HepG2 (cell line): ENCODE data around the gene NME4. TPM values are rescaled to one million over a fixed set of nuclear protein-coding genes. Genes with fewer than 3 reads are reported as not detected.

ENCODE experiments used
- CEBPB ChIP-seq: IDR thresholded peaks from 2 replicates; pipeline ENCODE4 v1.6.1; 2011; ENCODE audit warnings: low read depth, low read length, improper control_type of control experiment, borderline replicate concordance
- KAT2B ChIP-seq: fragments of 150-350 bp; IDR thresholded peaks from 2 replicates; pipeline ENCODE4 v1.6.1; 2014; ENCODE audit warnings: low read depth, low read length, borderline replicate concordance
- KLF11 ChIP-seq: IDR thresholded peaks from 2 replicates; pipeline ENCODE4 v1.6.1; 2016; ENCODE audit warnings: missing compliant biosample characterization
- KMT2B ChIP-seq: IDR thresholded peaks from 2 replicates; pipeline ENCODE4 v1.6.1; 2016; ENCODE audit warnings: missing genetic modification reagents, missing compliant biosample characterization
- MAF1 ChIP-seq: sonication (generic); formaldehyde crosslinking; IDR thresholded peaks from 2 replicates; pipeline ENCODE4 v1.5.0; 2020; ENCODE audit warnings: missing genetic modification reagents, borderline replicate concordance
- MAZ ChIP-seq, 2 experiments: sonication (generic) in 1 of 2; formaldehyde crosslinking in 1 of 2; IDR thresholded peaks; 2 replicates each; pipeline versions ENCODE4 v1.5.0 to v1.6.1; 2012 to 2020; ENCODE audit warnings: low read depth in 2 of 2, mild to moderate bottlenecking in 2 of 2, borderline replicate concordance in 1 of 2, improper control_type of control experiment in 1 of 2, low read length in 1 of 2, missing genetic modification reagents in 1 of 2, moderate library complexity in 1 of 2
- MIER2 ChIP-seq: IDR thresholded peaks from 2 replicates; pipeline ENCODE4 v1.6.1; 2016; ENCODE audit warnings: missing biosample characterization, missing genetic modification reagents
- NFKB2 ChIP-seq: sonication (generic); formaldehyde crosslinking; IDR thresholded peaks from 2 replicates; pipeline ENCODE4 v1.4.0; 2020; ENCODE audit warnings: missing genetic modification reagents, borderline replicate concordance
- SOX13 ChIP-seq, 3 experiments: fragments of 450-650 bp in 1 of 3; sonication (generic) in 1 of 3; formaldehyde crosslinking in 1 of 3; IDR thresholded peaks in 2 of 3; conservative IDR thresholded peaks in 1 of 3; 2 replicates each; pipeline versions ENCODE4 v1.5.0 to v1.6.1; 2016 to 2020; ENCODE audit warnings: antibody characterized with exemption in 1 of 3, mild to moderate bottlenecking in 1 of 3, missing compliant biosample characterization in 1 of 3, missing genetic modification reagents in 1 of 3, moderate library complexity in 1 of 3
- SOX6 ChIP-seq, 2 experiments: fragments of 450-650 bp in 1 of 2; sonication (generic) in 1 of 2; formaldehyde crosslinking in 1 of 2; IDR thresholded peaks; 2 replicates each; pipeline versions ENCODE4 v1.4.0 to v1.6.1; 2017 to 2020; ENCODE audit warnings: antibody characterized with exemption in 1 of 2, mild to moderate bottlenecking in 1 of 2, missing genetic modification reagents in 1 of 2
- U2AF1 ChIP-seq: fragments of 200-400 bp; formaldehyde crosslinking; optimal IDR thresholded peaks from 2 replicates; pipeline ENCODE3; 2017; ENCODE audit warnings: mild to moderate bottlenecking, low read depth, low read length
- WIZ ChIP-seq: sonication (generic); formaldehyde crosslinking; IDR thresholded peaks from 2 replicates; pipeline ENCODE4 v1.5.1; 2020; ENCODE audit warnings: mild to moderate bottlenecking, missing genetic modification reagents
- ZFY ChIP-seq: sonication (generic); formaldehyde crosslinking; IDR thresholded peaks from 2 replicates; pipeline ENCODE4 v1.4.0; 2020; ENCODE audit warnings: missing genetic modification reagents
- ZNF431 ChIP-seq: sonication (generic); formaldehyde crosslinking; IDR thresholded peaks from 2 replicates; pipeline ENCODE4 v1.9.0; 2022; ENCODE audit warnings: missing genetic modification reagents, low read depth, mild to moderate bottlenecking, borderline replicate concordance
- ZNF678 ChIP-seq: sonication (generic); formaldehyde crosslinking; IDR thresholded peaks from 2 replicates; pipeline ENCODE4 v1.4.0; 2020; ENCODE audit warnings: mild to moderate bottlenecking, missing genetic modification reagents
- ZNF781 ChIP-seq: sonication (generic); formaldehyde crosslinking; IDR thresholded peaks from 2 replicates; pipeline ENCODE4 v1.5.1; 2020; ENCODE audit warnings: borderline replicate concordance, mild to moderate bottlenecking, missing genetic modification reagents; ENCODE audit errors: not compliant biosample characterization
- polyA plus RNA-seq, 8 experiments: library from polyadenylated mRNA; depleted of rRNA in 3 of 8; stranded (reverse) in 7 of 8; unstranded in 1 of 8; fragments of >200 nt; fragmentation: Illumina TruSeq in 4 of 8; extraction: Trizol in 4 of 8; gene quantifications; 2 replicates each; pipeline versions ENCODE4 v1.2.1 to v1.2.3, GENCODE V29; 2011 to 2016; ENCODE audit warnings: low read depth in 4 of 8, missing spikeins in 1 of 8, mixed read lengths in 1 of 8; ENCODE audit not compliant: insufficient read depth in 1 of 8
- total RNA-seq, 5 experiments: library from RNA; depleted of rRNA; stranded (reverse); fragments of >200 nt; fragmentation: Illumina TruSeq; extraction: Trizol; gene quantifications; 2 replicates each; pipeline ENCODE4 v1.2.3, GENCODE V29; 2016; ENCODE audit warnings: low read depth in 1 of 5
- TF ChIP-seq, protein P1 (sequence below): sonication (generic); formaldehyde crosslinking; IDR thresholded peaks from 2 replicates; pipeline ENCODE4 v1.4.0; 2020; ENCODE audit warnings: missing genetic modification reagents, borderline replicate concordance
- TF ChIP-seq, protein P2 (sequence below): IDR thresholded peaks from 2 replicates; pipeline ENCODE4 v1.6.1; 2016; ENCODE audit warnings: low read depth
- TF ChIP-seq, protein P3 (sequence below): sonication (generic); formaldehyde crosslinking; IDR thresholded peaks from 2 replicates; pipeline ENCODE4 v1.5.1; 2020; ENCODE audit warnings: mild to moderate bottlenecking, missing genetic modification reagents

Gene NME4
- total and polyA plus RNA-seq, 2 of the 13 experiments (the other 11 are each of a cell fraction or from before 2014, with no cell fraction given): 121 to 263 TPM

DNA sequence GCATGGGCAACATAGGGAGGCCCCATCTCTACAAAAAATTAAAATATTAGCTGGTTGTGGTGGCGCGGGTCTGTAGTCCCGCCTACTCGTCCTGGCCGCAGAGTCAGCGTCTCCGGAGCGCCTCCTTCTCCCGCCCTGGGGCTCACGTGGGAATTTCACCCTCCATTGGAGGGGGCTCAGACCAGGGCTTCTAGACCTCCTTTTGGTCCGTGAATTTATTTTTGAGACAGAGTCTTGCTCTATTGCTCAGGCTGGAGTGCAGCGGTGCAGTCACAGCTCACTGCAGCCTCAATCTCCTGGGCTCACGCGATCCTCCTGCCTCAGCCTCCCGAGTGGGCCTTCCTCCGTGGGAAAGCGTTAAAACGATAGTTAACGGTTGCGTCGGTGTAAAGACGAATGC lies 394 bp upstream of the NME4 start (continued):
- TF ChIP-seq, protein P1, sequence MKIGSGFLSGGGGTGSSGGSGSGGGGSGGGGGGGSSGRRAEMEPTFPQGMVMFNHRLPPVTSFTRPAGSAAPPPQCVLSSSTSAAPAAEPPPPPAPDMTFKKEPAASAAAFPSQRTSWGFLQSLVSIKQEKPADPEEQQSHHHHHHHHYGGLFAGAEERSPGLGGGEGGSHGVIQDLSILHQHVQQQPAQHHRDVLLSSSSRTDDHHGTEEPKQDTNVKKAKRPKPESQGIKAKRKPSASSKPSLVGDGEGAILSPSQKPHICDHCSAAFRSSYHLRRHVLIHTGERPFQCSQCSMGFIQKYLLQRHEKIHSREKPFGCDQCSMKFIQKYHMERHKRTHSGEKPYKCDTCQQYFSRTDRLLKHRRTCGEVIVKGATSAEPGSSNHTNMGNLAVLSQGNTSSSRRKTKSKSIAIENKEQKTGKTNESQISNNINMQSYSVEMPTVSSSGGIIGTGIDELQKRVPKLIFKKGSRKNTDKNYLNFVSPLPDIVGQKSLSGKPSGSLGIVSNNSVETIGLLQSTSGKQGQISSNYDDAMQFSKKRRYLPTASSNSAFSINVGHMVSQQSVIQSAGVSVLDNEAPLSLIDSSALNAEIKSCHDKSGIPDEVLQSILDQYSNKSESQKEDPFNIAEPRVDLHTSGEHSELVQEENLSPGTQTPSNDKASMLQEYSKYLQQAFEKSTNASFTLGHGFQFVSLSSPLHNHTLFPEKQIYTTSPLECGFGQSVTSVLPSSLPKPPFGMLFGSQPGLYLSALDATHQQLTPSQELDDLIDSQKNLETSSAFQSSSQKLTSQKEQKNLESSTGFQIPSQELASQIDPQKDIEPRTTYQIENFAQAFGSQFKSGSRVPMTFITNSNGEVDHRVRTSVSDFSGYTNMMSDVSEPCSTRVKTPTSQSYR (CRISPR knock-in tag): peak; percentile 29; the same call in 1 of the 2 replicates
- TF ChIP-seq U2AF1 (no peak), SOX6 (IDR thresholded peaks at IDR 0.05) (no peak), SOX6 (CRISPR knock-in tag; IDR thresholded peaks at IDR 0.05) (no peak), ZFY (no peak), KMT2B (CRISPR knock-in tag) (no peak), MAZ (IDR thresholded peaks at IDR 0.05; ENCODE audit: borderline replicate concordance, low read depth, low read length) (no peak), MAZ (CRISPR knock-in tag; IDR thresholded peaks at IDR 0.05; ENCODE audit: low read depth) (no peak), KAT2B (no peak), SOX13 (IDR thresholded peaks at IDR 0.05) (no peak), SOX13 (CRISPR knock-in tag; conservative IDR thresholded peaks at IDR 0.05 in 1 of 2, IDR thresholded peaks at IDR 0.05 in 1 of 2) (peak in 1 of 2 experiments; percentile 5; a peak in 1 of 4 replicates), ZNF678 (no peak), WIZ (no peak), KLF11 (no peak), NFKB2 (CRISPR knock-in tag) (peak; percentile 63; the same call in 1 of the 2 replicates), MIER2 (CRISPR knock-in tag) (no peak), ZNF781 (CRISPR knock-in tag) (peak; percentile 56), ZNF431 (CRISPR knock-in tag) (no peak), MAF1 (CRISPR knock-in tag) (no peak), CEBPB (no peak)
- TF ChIP-seq, protein P2, sequence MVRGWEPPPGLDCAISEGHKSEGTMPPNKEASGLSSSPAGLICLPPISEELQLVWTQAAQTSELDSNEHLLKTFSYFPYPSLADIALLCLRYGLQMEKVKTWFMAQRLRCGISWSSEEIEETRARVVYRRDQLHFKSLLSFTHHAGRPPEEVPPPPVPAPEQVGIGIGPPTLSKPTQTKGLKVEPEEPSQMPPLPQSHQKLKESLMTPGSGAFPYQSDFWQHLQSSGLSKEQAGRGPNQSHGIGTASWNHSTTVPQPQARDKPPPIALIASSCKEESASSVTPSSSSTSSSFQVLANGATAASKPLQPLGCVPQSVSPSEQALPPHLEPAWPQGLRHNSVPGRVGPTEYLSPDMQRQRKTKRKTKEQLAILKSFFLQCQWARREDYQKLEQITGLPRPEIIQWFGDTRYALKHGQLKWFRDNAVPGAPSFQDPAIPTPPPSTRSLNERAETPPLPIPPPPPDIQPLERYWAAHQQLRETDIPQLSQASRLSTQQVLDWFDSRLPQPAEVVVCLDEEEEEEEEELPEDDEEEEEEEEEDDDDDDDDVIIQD: no peak
- TF ChIP-seq, protein P3, sequence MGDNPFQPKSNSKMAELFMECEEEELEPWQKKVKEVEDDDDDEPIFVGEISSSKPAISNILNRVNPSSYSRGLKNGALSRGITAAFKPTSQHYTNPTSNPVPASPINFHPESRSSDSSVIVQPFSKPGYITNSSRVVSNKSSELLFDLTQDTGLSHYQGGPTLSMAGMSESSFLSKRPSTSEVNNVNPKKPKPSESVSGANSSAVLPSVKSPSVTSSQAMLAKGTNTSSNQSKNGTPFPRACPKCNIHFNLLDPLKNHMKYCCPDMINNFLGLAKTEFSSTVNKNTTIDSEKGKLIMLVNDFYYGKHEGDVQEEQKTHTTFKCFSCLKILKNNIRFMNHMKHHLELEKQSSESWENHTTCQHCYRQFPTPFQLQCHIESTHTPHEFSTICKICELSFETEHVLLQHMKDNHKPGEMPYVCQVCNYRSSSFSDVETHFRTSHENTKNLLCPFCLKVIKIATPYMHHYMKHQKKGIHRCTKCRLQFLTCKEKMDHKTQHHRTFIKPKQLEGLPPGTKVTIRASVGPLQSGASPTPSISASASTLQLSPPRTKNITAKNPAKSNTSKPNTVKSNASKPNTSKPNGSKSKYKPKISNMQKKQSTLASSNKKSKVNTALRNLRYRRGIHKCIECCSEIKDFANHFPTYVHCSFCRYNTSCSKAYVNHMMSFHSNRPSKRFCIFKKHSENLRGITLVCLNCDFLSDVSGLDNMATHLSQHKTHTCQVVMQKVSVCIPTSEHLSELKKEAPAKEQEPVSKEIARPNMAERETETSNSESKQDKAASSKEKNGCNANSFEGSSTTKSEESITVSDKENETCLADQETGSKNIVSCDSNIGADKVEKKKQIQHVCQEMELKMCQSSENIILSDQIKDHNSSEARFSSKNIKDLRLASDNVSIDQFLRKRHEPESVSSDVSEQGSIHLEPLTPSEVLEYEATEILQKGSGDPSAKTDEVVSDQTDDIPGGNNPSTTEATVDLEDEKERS (CRISPR knock-in tag): 0 out of 2 replicates have a peak, but pooled peaks have one; percentile 21
